ENCODE results near the gene DNAJC30.
"Not testable (repeated sequence)": the region's sequence is repeated elsewhere in the genome, so short reads cannot be mapped to it uniquely, and the experiment has no call there.

Gene DNAJC30

DNA sequence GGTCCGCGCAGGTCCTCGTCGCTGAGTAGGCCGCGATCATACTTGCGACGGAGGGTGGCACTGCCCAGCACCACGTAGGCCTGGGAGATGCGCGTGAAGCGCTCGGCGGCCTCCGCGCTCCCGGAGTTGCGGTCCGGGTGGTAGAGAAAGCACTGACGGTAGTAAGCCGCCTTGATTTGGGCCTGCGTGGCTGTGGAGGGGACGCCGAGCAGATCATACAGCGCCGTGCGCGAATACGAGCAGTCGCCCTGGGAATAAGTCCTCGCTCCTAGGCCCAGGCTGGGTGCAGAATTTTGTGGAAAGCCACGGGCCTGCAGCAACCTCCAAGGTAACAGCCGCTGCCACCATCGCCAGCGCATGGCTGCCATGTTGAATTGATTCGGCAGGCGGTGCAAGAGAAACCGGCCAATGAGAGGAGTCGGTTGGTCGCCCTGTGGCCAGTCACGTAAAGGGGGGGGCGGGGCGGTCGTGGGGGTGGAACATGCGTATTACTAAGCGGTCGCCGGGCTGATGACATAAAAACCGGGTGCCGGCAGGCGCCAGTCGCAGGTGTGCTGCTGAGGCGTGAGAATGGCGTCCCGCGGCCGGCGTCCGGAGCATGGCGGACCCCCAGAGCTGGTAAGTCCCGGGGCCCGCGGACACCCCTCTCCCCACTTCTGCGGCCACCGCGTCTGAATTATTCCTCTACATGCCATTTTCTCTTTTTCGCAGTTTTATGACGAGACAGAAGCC, at the start of gene DNAJC30, which contains the start of gene BUD23:
TSS of gene DNAJC30 (minus strand) at position 398 of the 732 bp plus-strand sequence. CDS start at position 368, 30 bp downstream.
TSS of gene BUD23 (plus strand) at position 542 of the 732 bp plus-strand sequence. CDS start at position 571, 29 bp downstream.
- peak; percentile 98 for DNase-seq

DNA sequence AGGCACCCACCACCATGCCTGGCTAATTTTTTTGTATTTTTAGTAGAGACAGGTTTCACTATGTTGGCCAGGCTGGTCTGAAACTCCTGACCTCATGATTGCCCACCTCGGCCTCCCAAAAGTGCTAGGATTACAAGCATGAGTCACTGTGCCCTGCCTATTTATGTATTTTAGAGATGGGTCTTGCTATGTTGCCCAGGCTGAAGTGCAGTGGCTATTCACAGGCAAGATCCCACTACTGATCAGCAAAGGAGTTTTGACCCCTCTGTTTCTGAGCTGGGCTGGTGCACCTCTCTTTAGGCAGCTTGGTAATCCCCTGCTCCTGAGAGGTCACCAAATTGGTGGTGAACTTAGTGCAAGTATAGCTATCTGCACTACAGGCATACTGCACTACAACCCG, 49.1 kb upstream of the DNAJC30 start:
- DNase-seq: no peak

DNA sequence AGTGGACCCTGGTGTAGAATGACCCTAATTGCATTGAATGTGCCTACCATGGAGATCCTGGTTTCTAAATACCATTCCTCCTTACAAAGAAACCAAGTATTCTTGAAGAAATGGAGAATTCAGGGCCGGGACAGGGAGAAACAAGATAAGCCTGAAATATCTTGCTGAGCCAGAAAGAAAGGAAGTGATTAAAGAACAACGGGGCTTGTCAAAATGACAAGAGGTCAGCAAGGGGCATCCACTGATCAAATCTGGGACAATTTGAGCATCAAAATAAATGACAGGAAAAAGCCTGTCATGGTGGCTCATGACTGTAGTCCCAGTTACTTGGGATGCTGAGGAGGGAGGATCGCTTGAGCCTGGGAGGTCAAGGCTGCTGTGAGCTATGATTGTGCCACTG, 47.2 kb upstream of the DNAJC30 start:
- no peak for DNase-seq

DNA sequence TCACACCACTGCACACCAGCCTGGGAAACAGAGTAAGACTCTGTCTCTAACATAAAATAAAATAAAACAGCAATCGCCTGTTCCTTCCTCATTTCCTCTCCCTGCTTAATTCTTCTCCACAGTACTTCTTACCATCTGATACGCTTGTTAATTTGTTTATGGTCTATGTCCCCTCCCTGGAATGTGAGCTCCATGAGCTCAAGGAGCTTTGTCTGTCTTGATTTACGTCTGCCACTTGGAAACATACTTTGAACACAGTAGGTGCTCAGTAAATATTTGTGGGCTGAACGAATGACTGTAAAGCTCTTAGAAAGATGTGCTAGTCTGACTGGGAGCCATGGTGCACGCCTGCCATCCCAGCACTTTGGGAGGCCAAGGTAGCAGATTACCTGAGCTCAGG, 45.3 kb upstream of the DNAJC30 start:
- no peak for DNase-seq

DNA sequence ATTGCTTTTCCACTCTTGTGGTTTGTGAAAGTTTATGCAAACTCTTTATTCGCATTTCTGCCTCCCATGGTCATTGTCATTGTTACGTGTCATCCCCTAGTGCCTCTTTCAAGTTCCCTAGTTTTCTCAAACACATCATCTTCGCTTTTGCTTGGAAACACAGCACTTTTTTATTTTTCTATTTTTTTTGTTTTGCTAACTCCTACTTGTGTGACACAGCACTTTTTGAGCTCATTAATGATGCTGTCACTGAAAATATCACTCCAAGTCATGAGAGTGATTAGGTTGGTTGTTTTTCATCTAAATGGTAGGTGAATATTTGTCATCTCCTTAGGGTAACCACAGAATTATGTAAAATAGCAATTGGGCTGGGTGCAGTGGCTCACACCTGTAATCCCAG, 44.7 kb upstream of the DNAJC30 start:
- DNase-seq: peak; percentile 53

DNA sequence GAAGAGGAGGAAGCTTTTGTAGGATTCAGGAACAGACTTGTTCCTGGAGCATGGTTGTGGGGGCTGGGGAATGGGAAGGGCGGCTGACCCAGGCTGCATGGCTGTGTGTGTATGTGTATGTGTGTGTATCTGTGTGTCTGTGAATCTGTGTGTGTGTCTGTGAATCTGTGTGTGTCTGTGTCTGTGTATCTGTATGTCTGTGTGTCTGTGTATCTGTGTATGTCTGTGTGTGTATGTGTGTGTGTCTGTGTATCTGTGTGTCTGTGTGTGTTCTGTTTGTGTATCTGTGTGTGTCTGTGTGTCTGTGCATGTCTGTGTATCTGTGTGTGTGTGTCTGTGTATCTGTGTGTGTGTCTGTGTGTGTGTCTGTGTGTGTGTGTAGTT, 42.8 kb upstream of the DNAJC30 start:
- DNase-seq: no peak

DNA sequence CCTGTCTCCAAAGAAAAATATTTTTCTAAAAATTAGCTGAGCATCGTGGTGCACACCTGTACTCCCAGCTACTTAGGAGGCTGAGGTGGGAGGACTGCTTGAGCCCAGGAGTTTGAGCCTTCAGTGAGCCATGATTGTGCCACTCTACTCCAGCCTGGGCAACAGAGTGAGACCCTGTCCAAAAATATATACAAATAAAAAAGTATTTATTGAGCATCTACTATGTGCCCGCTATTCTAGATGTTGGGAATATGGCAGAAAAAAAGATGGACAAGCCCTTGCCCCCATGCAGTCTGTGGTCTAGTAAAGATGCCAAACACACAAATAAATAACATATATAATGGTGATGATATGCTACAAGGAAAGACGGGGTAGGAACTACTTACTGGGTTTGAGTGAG, 40.6 kb upstream of the DNAJC30 start:
- no peak for DNase-seq

DNA sequence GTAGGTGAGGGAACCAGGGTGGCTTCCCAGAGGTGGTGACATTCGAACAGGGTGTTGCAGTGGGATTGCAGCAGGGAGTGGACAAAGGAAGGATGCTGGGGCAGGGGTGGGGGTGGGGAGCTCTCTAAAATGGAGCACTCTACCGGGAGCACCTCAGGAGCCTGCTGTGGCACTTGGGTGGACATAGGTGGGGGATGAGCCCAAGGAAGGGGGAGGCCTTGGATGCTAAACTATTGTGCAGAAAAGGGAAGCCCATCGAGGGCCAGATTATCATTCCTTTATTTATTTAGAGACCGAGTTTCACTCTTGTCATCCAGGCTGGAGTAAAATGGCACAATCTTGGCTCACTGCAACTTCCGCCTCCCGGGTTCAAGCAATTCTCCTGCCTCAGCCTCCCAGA, 39.5 kb upstream of the DNAJC30 start:
- DNase-seq: no peak

DNA sequence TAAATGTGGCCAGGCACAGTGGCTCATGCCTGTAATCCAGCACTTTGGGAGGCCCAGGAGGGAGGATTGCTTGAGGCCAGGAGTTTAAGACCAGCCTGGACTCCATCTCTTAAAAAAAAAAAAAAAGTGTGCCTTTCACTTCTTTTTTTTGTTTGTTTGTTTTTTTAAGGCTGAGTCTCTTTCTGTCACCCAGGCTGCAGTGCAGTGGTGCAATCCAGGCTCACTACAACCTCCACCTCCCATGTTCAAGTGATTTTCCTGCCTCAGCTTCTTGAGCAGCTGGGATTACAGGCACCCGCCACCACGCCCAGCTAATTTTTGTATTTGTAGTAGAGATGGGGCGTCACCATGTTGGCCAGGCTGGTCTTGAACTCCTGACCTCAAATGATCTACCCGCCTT, 38.9 kb upstream of the DNAJC30 start:
- peak; percentile 35 for DNase-seq

DNA sequence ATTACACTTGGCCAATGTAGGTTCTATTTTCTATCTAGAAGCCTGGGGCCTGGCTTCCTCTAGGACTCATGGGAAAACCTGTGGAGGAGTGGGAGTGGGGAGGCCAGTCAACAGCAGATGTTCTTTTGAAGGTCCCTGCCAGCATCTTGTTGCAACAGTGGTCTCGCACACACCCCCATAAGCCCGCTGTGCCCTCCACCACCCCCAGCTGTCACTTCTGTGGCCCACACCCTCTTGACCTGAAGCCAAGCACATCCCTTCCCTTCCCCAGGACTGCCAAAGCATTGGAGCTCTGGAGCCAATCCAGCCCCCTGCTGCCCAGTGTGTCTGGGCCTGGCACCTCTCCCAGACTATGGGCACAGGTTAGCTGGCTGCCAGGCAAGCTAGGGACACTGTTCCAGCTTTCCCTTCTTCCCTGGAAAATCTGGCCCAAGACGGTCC, 38.1 kb upstream of the DNAJC30 start:
- DNase-seq: no peak

DNA sequence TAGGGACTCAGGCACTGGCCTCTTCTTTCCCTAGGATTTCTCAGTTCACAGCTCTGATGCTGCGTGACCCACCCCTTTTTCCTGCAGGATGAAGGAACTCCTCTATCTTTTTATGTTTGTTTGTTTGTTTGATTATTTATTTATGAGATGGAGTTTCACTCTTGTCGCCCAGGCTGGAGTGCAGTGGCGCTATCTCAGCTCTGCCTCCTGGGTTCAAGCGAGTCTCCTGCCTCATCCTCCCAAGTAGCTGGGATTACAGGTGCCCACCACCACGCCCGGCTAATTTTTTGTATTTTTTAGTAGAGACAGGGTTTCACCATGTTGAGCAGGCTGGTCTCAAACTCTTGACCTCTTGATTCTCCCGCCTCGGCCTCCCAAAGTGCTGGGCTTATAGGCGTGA, 37.2 kb upstream of the DNAJC30 start:
- DNase-seq: not testable (repeated sequence)

DNA sequence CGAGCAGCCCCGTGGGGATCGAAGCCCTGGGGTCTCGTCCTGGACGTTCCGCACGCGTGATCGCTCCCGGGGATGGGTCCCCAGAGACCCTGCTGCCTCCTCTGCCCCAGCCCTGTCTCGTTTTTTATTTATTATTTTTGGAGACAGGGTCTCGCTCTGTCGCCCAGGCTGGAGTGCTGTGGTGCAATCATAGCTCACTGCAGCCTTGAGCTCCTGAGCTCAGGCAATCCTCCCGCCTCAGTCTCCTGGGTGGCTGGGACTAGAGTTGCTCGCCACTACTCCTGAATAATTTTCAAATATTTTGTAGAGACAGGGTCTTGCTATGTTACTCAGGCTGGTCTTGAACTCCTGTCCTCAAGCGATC, 36.5 kb upstream of the DNAJC30 start:
- no peak for DNase-seq

DNA sequence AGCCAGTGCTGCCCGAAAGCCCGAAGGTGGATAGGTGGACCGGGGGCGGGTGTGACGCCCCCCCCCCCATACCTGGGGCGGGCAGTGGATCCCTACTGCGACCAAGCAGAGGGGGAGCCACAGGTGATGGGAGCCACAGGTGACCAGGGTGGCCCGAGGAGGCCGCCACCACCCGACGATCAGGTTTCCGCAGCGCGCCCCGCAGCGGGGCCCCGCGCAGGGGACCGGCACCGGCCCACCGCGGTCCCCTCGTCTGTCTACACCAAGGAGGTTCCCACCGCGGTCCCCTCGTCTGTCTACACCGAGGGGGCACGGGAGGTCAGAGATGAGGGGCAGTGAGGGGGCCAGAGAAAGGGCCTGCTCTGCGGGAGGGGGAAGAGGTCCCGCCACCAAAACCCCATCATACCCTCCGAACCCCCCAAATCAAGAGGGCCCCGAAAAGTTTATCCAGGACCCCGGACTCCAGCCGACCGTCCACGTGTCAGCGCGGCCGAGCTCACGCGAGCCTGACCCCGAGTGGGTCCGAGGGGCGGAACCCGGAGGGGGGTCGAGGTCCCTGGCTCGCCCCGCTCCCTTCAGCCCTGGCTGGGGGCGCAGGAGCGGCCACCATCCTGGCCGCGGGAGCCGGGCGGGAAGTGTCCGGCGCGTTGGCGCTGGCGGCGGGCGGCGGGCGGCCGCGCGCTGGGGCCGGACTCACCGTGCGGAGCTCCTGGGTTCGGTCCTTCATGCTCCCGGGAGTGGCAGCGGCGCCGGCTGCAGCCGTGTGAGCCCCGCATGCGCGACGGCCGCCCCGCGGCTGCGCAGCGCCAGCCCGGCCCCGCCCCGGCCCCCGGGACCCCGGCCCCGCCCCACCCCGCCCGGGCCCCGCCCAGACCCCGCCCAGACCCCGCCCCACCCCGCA, 35.9 kb upstream of the DNAJC30 start, which contains the start of gene STX1A:
TSS of gene STX1A (minus strand) at position 765 of the 901 bp plus-strand sequence. CDS start at position 727, 38 bp downstream.
- DNase-seq: peak; percentile 88

DNA sequence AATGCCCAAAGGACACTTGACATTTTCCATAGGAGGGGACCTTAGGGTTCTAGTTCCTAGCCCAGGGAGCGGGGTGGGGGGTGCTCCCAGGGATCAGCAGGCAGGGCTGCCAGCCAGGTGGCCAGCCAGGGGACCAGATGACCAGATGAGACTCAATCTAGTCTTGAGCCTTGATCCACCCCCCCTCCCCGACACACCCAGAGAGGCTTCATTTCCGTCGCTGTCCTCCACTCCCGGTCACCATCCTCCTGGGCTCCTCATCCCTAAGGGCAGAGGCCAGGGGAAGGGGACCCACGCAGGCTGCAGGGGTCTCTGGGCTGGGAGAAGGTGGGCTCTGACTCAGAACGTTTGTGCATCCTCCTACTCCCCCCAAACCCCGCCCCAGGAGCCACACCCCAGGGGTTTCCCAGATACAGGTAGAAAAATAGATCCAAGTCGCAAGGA, 35.2 kb upstream of the DNAJC30 start:
- no peak for DNase-seq

DNA sequence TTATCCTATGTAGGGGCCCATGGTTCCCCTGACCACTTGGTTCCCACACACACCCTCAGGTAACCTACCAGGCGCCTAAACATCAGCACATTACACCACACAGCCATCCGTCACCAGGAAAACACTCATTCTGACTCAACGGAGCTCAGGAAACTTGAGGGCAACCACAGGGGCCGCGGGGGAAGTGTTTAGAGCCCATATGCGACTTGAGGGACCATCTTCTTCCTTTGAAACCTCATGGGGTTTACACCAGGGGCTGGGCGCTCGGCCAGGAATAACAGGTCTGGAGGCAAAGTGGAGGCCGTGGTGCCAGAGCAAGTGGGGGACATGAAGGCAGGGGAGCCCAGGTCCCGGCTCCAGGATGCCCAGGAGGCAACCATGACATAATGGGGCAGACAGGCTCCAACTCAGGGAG, 34.7 kb upstream of the DNAJC30 start:
- no peak for DNase-seq

DNA sequence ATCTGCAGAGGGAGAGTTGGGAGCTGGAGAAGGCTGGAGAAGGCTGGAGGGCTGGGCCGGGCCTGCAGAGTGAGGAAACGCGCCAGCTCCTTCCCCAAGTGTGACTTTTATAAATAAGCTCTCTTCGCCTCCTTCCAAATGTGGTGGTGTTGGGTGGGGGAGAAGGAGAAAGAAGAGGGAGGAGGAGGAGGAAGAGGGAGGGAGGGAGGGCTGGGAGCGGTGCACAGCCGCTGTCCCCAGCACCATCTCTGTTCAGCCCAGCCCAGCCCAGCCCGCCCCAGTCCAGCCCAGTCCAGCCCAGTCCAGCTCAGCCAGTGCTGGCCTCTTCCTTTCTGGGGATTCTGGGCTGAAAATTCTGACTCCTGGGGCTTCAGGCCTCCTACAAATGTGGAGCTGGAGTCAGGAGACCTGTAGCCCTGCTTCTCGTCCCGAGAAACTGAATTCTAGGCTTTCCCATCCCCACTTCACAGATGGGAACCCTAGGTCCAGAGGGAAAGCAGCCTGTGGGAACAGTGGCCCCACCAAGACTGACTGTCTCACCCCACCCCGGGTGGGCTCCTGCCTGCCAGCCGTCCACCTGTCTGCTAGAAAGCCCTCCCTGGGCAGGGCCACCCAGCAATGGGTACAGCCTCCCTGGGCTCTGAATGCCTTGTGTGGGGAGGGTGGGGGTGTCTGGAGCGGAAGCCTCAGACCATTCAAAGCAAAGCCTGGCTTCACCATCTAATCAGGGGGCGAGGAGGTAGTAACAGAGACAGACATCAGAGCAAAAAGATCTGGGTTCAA, 34.0 kb upstream of the DNAJC30 start:
- no peak for DNase-seq

DNA sequence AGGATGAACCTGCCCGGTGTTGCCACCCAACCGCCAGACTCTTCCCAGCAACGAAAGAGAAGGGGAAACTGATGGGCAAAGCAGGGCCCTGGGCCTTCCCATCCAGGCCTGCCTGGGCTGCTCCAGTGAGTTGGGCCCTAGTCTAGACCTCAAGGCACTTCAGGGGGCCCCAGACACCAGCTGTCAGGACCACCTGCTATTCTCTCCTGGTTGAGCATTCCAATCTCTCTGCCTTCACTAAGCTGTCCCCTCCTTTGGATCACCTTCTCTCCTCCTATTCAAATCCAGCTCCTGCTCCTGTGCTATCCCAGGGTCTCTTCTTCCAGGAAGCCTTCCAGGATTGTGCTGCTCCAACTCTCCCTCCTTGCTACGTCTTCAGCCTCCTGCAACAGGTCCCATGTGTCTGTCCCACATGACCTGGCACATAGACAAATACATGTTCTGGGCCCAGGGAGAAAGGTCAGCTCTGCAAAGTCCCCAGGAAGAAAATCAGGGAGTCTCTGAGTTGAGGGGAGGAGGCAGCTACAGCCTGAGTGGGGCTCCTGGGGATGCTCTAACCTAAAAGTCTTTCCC, 33.2 kb upstream of the DNAJC30 start:
- no peak for DNase-seq

DNA sequence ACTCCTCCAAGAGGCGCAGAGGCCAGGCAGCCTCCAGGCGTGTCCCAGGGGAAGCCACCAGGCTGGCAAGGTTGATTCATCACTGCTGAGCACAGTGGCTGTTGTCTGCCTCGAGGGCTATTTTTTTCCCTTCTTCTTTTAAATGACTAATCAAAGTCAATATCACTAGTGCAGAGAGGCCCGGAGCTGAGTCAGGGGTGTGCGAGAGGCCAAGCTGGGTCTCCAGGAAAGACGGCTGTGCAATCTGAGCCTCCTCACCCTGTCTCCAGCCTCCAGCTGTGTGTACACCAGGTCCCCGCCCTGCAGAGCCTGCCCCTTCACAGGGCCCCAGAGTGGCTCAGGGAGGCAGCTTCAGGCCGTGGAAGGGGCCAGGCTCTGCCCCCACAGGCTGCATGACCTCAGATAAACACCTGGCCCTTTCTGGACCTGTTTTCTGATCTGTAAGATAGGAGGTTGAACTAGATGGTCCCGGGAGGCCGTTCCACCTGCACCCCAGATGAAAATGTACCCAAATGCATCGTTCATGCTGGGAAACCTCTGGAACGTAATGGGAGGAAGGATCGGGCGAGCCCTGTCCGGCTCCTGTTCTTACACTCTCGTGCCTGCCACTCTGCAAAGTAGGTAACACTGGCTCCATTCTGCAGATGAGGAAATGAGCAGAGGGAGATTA, 32.5 kb upstream of the DNAJC30 start:
- DNase-seq: no peak

DNA sequence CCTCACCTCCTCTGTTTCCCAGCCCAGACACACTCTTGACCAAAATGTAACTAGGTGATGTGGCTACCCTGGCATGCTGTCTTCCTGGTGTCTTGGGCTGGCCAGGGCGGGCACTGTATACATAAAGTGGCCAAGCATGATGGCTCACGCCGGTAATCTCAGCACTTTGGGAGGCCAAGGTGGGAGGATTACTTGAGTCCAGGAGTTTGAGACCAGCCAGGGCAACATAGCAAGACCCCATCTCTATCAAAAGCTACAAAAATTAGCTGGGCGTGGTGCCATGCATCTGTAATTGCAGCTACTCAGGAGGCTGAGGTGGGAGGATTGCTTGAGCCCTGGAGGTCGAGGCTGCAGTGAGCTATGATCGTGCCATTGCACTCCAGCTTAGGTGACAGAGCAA, 30.1 kb upstream of the DNAJC30 start:
- not testable (repeated sequence) for DNase-seq

DNA sequence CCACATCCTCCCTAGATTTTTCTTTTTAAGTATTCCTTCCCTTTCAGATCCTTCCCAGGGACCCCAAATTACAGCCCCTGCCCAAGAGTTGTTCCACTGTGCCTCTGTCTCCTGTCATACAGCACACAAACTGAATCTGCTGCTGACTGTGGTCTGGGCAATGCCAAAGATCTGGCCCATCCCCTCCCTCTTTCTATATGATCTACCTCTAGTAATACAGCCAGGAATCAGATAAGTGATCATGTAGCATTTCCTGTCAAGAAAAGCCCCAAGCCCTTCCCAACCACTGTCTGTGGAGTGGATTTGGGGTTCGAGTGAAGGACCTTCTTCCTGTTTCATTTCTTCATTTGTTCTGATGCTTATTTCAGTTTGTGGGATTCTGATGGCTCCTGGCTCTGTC, 29.5 kb upstream of the DNAJC30 start:
- no peak for DNase-seq

DNA sequence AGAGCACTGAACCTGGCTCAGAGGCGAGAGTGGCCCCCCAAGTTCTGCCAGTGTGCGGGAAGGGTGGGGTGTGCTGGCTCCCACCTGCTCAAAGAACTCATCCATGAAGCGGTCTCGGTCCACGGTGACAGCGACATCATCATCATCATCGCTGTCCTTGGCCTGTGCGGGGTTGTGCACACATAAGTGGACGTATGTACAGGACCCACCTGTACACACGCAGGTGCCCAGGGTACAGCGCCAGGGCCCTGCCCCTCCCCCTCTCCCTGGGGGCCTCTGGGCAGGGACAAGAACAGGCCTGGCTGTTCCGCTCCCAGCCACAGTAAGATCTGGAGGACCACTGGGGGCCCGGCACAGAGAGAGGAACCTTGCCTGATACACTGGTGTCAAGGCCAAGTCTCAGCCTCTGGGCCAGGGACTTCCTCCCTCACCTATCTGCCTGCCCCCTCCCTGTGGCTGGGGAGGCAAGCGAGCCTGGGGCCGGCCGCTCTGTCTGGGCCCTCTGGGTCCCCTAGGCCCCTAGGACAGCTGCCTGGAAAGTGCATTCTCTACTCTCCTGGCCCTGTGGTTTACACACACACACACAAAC, 25.8 kb upstream of the DNAJC30 start:
- DNase-seq: no peak

All from RPMI8226 (cell line).